ENCODE results near the gene MYO18B.

The MYO18B gene

DNA sequence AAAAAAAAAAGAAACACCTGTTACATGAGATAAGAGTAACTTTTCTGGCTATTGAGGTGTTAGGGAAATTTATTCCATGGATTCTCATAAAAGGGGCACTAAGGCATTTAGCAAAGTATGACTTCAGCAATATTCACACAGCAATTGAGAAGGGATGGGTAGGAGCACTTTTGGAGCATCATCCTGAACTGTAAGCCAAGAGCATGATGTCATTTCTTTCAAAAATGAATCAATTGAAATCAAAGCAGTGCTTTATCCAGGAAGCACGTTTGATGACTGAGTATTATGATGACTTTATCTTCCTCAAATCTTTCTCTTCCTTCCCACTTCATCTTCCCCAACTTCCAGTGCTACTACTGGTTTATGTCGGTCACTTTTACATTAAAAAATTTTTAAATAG lies 140.4 kb downstream of the MYO18B start:
- DNase-seq, result no peak
- H3K9me3 Mint-ChIP-seq, result no peaks in the 10 kb centered on the region
- no peaks in the 10 kb centered on the region for H3K36me3 Mint-ChIP-seq (ENCODE audit: low read depth)
- H3K4me1 Mint-ChIP-seq (ENCODE audit: low read depth), result no peaks in the 10 kb centered on the region
- no peak overlapping the region for H3K27ac Mint-ChIP-seq
- no peak overlapping the region for H3K4me3 Mint-ChIP-seq
- peaks cover 16% of the 10 kb centered on the region for H3K27me3 Mint-ChIP-seq

DNA sequence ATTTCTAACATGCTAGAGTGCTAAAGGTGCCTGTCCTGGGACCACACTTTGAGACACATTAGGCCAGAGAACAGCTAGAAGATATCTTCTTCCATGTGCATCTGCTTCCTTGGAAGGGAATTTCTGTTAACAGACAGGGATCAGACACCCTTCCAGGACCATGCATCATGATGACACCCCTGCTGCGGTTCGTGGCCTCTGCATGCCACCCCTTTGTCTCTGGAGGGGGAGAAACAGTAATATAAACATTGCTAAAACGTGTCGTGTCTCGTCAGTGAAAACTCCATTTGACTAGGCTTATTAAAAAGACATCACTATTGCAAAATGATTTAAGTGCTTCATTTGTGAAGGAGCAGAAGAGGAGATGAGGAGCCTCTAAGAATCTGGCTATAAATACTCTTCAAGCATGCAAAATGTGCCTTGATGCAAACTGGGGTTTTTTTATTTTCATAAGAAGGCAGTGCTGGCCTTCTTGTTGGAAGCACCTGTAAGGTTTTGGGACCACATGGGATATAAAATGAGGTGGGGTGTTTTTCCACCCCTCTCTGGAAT lies 141.6 kb downstream of the MYO18B start:
- no peak for DNase-seq
- Mint-ChIP-seq H3K27me3 (peaks cover 14% of the 10 kb centered on the region), H3K9me3 (no peaks in the 10 kb centered on the region), H3K4me3 (no peak overlapping the region), H3K4me1 (ENCODE audit: low read depth) (no peaks in the 10 kb centered on the region), H3K36me3 (ENCODE audit: low read depth) (no peaks in the 10 kb centered on the region), H3K27ac (no peak overlapping the region)

DNA sequence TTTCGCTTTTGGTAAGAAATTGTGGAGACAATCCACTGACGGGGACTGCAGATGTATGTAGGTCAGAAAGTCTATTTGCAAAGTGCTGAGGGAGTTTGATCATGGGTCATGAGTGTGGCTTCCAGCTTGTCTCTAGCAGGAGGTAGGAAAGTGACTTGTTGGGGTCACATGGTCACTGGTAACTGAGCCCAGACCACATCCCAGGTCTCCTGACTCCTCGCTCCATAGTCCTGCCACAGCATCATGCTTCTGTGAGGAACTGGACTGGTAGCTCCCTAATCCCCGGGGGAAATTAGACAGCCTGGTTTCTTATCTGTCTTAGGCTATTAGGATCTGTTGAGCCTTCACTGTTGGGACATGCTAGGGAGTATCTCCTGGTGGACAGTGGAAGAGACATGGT lies 142.1 kb downstream of the MYO18B start:
- H3K9me3 Mint-ChIP-seq, result no peaks in the 10 kb centered on the region
- peaks cover 15% of the 10 kb centered on the region for H3K27me3 Mint-ChIP-seq
- no peak for DNase-seq
- no peak overlapping the region for H3K4me3 Mint-ChIP-seq
- no peak overlapping the region for H3K27ac Mint-ChIP-seq
- no peaks in the 10 kb centered on the region for H3K36me3 Mint-ChIP-seq (ENCODE audit: low read depth)
- H3K4me1 Mint-ChIP-seq (ENCODE audit: low read depth), result no peaks in the 10 kb centered on the region

DNA sequence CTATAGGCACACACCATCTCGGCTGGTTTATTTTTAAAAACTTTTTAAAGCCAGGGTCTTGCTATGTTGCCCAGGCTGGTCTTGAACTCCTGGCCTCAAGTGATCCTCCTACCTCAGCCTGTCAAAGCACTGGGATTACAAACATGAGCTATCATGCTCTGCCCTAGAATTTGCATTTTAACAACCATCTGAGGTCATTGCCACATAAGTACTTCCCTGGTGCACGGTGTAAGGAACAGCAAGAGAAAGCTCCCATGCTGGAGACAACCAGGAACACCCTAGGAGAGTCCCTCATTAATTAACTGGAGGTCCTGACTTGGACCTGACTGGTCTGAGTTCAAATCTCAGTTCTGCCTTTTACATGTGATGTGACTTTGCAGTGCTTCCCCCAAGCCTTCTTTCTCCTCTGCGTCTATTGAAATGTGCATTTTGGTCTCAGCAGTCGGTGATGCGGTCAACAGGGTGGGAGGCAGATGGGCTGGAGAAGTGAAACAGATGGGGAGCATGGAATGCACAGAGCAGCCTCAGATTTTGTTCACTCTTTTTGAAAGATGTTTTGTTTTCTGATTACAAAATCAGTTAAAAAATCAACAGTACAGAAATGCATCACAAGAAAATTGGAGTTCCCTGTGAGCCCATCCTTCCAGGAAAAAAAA lies 146.5 kb downstream of the MYO18B start:
- peaks cover 14% of the 10 kb centered on the region for H3K27me3 Mint-ChIP-seq
- H3K27ac Mint-ChIP-seq, result no peak overlapping the region
- H3K4me1 Mint-ChIP-seq (ENCODE audit: low read depth), result no peaks in the 10 kb centered on the region
- no peak for DNase-seq
- no peaks in the 10 kb centered on the region for H3K9me3 Mint-ChIP-seq
- no peaks in the 10 kb centered on the region for H3K36me3 Mint-ChIP-seq (ENCODE audit: low read depth)
- H3K4me3 Mint-ChIP-seq, result no peak overlapping the region

DNA sequence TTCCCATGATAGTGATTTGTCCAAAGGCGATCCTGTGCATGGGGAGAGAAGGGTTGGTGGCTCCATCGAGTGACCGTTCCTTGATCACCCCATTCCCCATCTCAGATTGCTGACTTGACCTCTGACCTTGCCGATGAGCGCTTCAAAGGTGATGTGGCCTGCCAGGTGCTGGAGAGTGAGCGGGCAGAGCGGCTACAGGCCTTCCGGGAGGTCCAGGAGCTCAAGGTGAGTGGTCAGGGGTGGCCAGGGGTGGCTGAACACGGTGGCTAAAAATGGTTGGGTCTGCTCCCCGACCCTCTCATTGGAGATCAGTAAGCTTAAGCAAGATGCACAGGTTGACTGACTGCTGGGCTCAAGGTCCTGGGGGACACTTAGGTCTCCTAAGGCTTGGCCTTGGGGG lies 148.7 kb downstream of the MYO18B start:
- H3K27ac Mint-ChIP-seq, result no peak overlapping the region
- H3K4me3 Mint-ChIP-seq, result no peak overlapping the region
- H3K4me1 Mint-ChIP-seq (ENCODE audit: low read depth), result no peaks in the 10 kb centered on the region
- H3K9me3 Mint-ChIP-seq, result no peaks in the 10 kb centered on the region
- no peak for DNase-seq
- H3K36me3 Mint-ChIP-seq (ENCODE audit: low read depth), result no peaks in the 10 kb centered on the region
- peaks cover 10% of the 10 kb centered on the region for H3K27me3 Mint-ChIP-seq

DNA sequence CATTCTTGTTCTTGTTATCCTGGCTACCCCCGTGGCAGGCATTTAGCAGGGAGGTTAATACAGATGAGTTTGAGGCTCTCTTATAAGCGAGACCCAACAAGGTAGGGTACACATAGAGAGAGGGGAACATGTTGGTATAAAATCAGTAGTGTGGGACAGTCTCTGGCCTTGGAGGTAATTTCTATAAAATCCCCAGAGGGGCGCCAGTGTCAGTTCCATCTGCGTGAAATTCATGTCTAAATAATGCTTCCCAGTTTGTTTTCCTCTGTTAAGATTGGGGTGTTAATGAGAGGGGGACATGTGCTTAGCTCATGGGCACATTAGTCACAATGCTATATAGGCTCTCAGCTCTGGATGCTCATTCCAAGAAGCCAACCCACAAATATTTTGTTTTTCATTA lies 150.7 kb downstream of the MYO18B start:
- H3K9me3 Mint-ChIP-seq, result no peaks in the 10 kb centered on the region
- H3K4me3 Mint-ChIP-seq, result no peak overlapping the region
- no peak for DNase-seq
- H3K27me3 Mint-ChIP-seq, result peaks cover 12% of the 10 kb centered on the region
- H3K36me3 Mint-ChIP-seq (ENCODE audit: low read depth), result no peaks in the 10 kb centered on the region
- H3K4me1 Mint-ChIP-seq (ENCODE audit: low read depth), result no peaks in the 10 kb centered on the region
- no peak overlapping the region for H3K27ac Mint-ChIP-seq

DNA sequence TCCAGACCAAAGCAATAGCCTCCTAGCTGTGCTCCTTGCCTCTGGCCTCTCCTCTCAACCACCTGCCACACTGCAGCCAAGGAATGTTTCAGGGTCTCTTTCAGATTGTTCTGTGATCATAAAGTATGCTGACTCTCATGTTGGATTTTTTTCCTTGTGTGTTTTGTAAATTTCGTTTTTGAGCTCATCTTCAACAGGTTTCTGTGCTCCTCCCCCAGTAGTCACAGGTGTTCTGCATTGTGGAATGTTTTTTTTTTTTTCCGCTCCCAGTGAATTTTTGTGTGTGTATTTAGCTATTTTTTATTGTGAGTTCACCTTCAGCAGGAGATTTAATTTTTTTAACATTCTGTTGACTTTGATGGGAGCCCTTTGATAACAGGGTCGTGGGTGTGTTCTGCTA lies 153.7 kb downstream of the MYO18B start:
- H3K27ac Mint-ChIP-seq, result no peak overlapping the region
- no peaks in the 10 kb centered on the region for H3K36me3 Mint-ChIP-seq (ENCODE audit: low read depth)
- peaks cover 8% of the 10 kb centered on the region for H3K27me3 Mint-ChIP-seq
- no peaks in the 10 kb centered on the region for H3K9me3 Mint-ChIP-seq
- no peak for DNase-seq
- H3K4me1 Mint-ChIP-seq (ENCODE audit: low read depth), result no peaks in the 10 kb centered on the region
- H3K4me3 Mint-ChIP-seq, result no peak overlapping the region

DNA sequence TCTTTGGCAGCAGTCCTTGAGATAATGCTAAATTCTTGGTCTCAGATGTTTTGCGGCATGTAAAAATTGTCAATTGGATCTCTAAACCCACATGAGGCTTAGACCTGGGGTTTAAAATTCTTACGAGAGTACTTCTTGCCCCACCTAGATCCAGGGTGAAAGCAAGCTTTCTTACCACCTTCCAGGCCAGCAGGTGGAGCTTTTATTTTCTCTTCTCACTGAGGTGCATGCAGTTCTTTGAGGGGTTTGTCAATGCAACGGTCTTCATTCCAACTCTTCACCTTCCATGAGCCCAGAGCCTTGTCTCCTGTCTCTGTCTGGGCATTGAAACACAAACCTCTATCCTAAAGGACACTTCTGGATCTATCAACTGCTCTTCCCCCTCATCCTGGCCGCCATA lies 154.1 kb downstream of the MYO18B start:
- Mint-ChIP-seq H3K36me3 (ENCODE audit: low read depth) (no peaks in the 10 kb centered on the region), H3K27ac (no peak overlapping the region), H3K9me3 (no peaks in the 10 kb centered on the region), H3K4me3 (no peak overlapping the region), H3K4me1 (ENCODE audit: low read depth) (no peaks in the 10 kb centered on the region), H3K27me3 (peaks cover 7% of the 10 kb centered on the region)
- no peak for DNase-seq

DNA sequence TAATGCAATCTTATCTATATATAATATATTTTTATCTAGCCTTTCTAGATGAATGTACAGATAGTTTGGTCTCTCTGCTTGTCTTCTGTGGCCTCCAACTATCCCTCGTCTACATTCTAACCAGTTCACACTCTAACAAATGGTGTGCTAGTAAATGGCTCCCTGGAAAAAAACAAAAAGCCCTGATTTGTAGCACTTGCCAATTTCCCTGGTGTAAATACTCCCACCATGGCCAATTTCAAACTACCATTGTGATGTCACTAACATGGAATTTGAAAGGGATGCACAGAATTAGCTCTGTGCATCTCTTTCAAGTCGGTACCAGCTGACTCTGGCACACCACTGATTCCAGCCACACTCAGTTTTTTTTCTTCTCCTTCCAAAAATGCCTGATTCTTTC lies 154.6 kb downstream of the MYO18B start:
- no peaks in the 10 kb centered on the region for H3K4me1 Mint-ChIP-seq (ENCODE audit: low read depth)
- no peaks in the 10 kb centered on the region for H3K9me3 Mint-ChIP-seq
- H3K36me3 Mint-ChIP-seq (ENCODE audit: low read depth), result no peaks in the 10 kb centered on the region
- peaks cover 9% of the 10 kb centered on the region for H3K27me3 Mint-ChIP-seq
- no peak for DNase-seq
- no peak overlapping the region for H3K27ac Mint-ChIP-seq
- H3K4me3 Mint-ChIP-seq, result no peak overlapping the region

DNA sequence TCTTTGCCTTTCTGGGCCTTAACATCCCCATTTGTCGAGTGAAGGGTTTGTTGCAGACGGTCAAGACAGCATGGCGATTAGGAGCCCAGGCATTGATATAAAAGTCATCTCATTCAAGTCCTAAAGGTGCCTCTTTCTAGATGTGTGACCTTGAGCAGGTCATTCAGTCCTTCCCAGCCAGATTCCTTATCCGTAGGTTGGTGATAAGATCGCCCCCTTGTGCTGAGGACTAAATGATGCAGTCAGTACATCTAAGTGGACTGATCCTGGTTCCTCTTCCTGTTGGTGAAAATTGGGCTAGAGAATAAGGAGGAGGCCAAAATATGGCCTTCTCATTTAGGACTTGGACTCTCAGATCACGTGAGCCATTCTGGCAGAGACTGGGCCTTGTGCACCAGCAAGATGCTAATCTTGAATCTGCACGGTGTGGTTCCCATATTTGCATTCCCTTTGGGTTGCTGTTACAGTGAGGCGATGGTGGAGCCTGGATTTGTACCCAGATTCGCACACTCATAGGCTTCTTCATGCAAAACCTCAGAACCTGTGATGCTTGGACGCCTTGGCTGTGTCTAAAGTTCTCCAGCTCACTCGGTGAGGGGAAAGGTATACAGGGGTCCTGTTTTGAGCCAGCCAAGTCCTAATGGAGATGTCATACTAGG lies 156.8 kb downstream of the MYO18B start:
- no peaks in the 10 kb centered on the region for H3K36me3 Mint-ChIP-seq (ENCODE audit: low read depth)
- H3K27me3 Mint-ChIP-seq, result peaks cover 18% of the 10 kb centered on the region
- DNase-seq, result no peak
- no peaks in the 10 kb centered on the region for H3K4me1 Mint-ChIP-seq (ENCODE audit: low read depth)
- H3K27ac Mint-ChIP-seq, result no peak overlapping the region
- no peak overlapping the region for H3K4me3 Mint-ChIP-seq
- H3K9me3 Mint-ChIP-seq, result no peaks in the 10 kb centered on the region

DNA sequence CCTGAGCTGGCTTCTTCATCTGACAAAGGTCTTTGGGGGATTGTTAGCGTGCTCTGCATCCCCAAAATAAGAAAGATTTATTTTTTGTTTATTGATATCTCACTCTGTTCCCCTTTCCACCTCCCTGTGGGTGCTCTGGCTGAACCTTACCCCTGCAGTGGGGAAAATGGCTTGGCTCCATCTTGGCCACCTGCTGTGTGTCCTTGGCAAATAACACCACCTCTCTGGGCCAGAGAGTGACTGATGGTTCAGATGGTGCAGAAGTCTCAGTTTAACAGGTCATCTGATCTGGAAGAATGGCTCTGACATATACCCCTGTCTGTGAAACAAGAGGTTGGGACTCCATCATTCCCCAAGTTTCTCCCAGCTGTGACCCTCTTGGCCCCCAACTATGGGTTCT lies 157.6 kb downstream of the MYO18B start:
- Mint-ChIP-seq H3K4me1 (ENCODE audit: low read depth) (no peaks in the 10 kb centered on the region), H3K9me3 (no peaks in the 10 kb centered on the region), H3K27ac (no peak overlapping the region), H3K36me3 (ENCODE audit: low read depth) (no peaks in the 10 kb centered on the region), H3K4me3 (no peak overlapping the region), H3K27me3 (peaks cover 24% of the 10 kb centered on the region)
- DNase-seq, result no peak

DNA sequence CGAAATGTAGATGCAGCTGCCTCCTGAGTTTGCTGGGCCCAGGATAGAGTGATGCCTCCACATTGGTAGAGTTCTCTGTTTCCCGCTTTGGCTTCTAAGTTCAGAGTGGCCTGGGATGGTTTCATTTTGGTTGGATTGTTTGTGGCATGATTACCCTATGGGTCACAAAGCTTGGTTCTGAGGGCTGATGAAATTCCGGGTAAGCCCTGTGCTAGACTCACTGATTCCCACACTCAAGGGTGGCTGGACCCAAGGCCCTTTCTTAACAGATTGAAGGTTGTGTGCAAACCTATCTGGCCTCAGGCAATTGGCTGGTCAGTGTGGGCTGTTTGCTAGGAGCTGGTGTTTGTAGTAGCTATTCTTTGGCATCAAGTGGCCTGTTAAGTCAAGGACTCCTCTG lies 158.4 kb downstream of the MYO18B start:
- DNase-seq, result no peak
- no peaks in the 10 kb centered on the region for H3K4me1 Mint-ChIP-seq (ENCODE audit: low read depth)
- no peak overlapping the region for H3K4me3 Mint-ChIP-seq
- no peaks in the 10 kb centered on the region for H3K9me3 Mint-ChIP-seq
- H3K36me3 Mint-ChIP-seq (ENCODE audit: low read depth), result no peaks in the 10 kb centered on the region
- H3K27ac Mint-ChIP-seq, result no peak overlapping the region
- H3K27me3 Mint-ChIP-seq, result peaks cover 30% of the 10 kb centered on the region

DNA sequence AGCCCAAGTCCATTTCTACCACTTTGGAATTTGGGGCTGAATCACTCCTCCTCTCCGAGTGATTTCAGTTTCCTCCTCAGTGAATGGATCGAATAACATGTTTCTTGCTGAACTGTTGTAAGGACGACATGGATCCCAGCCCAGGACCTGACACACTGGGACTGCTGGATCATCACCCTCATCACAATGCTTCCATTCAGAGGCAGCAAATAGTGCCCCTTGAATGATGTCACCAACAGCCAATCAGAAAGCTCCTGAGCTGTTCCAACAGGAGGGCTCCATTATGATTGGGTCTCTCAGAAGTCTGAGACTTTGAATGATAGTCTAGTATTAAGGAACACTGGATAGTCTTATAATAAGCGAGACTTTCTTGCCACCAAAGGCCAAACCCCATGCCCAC lies 158.9 kb downstream of the MYO18B start:
- H3K4me3 Mint-ChIP-seq, result no peak overlapping the region
- peaks cover 31% of the 10 kb centered on the region for H3K27me3 Mint-ChIP-seq
- no peak for DNase-seq
- no peak overlapping the region for H3K27ac Mint-ChIP-seq
- H3K36me3 Mint-ChIP-seq (ENCODE audit: low read depth), result no peaks in the 10 kb centered on the region
- no peaks in the 10 kb centered on the region for H3K9me3 Mint-ChIP-seq
- no peaks in the 10 kb centered on the region for H3K4me1 Mint-ChIP-seq (ENCODE audit: low read depth)

DNA sequence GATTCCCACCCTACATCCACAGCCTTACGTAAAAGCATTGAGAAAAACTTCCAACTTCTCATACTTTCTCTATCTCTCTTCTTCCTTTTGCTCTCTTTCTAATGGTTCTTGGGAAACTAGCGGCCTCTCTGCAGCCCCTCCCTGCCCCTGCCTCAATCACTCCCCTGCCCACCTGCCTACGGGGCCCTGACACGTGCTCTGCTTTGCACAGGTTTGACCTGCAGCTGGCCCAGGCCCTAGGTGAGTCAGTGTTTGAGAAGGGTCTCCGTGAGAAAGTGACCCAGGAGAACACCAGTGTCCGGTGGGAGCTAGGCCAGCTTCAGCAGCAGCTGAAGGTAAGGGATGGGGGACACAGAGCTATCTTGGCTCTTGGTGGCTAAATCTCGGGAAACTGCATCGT lies 160.4 kb downstream of the MYO18B start:
- Mint-ChIP-seq H3K36me3 (ENCODE audit: low read depth) (no peaks in the 10 kb centered on the region), H3K4me3 (no peak overlapping the region), H3K9me3 (peaks cover 4% of the 10 kb centered on the region), H3K4me1 (ENCODE audit: low read depth) (no peaks in the 10 kb centered on the region), H3K27me3 (peaks cover 31% of the 10 kb centered on the region), H3K27ac (no peak overlapping the region)
- no peak for DNase-seq

DNA sequence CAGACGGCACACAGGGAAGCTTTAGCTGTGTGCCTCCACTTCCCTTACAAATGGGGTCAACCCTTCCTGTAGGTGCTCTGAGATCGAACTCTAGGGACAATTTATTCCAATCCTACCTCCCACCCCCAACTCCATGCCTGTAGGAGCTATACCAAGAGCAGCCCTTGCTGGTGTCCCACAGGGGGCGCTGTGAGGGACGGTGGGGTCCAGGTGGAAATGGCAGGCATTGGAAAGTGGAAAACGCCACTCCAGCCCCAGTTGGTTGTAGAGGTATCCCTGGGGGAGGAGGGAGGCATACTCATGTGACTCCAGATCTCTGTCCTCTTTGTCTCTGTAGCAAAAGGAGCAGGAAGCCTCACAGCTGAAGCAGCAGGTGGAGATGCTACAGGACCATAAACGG lies 161.3 kb downstream of the MYO18B start:
- H3K4me1 Mint-ChIP-seq (ENCODE audit: low read depth), result no peaks in the 10 kb centered on the region
- H3K27me3 Mint-ChIP-seq, result peaks cover 27% of the 10 kb centered on the region
- no peak overlapping the region for H3K4me3 Mint-ChIP-seq
- peaks cover 4% of the 10 kb centered on the region for H3K9me3 Mint-ChIP-seq
- H3K36me3 Mint-ChIP-seq (ENCODE audit: low read depth), result no peaks in the 10 kb centered on the region
- no peak overlapping the region for H3K27ac Mint-ChIP-seq
- DNase-seq, result no peak
